HG03520 (cell line): ENCODE data around the gene SCO2.

Experiments used
- ATAC-seq: cut with Tn5 transposase; IDR thresholded peaks from one replicate; pipeline ENCODE4 v1.9.1; 2021; ENCODE audit warnings: mild to moderate bottlenecking, moderate library complexity; ENCODE audit not compliant: unreplicated experiment

The SCO2 gene

DNA sequence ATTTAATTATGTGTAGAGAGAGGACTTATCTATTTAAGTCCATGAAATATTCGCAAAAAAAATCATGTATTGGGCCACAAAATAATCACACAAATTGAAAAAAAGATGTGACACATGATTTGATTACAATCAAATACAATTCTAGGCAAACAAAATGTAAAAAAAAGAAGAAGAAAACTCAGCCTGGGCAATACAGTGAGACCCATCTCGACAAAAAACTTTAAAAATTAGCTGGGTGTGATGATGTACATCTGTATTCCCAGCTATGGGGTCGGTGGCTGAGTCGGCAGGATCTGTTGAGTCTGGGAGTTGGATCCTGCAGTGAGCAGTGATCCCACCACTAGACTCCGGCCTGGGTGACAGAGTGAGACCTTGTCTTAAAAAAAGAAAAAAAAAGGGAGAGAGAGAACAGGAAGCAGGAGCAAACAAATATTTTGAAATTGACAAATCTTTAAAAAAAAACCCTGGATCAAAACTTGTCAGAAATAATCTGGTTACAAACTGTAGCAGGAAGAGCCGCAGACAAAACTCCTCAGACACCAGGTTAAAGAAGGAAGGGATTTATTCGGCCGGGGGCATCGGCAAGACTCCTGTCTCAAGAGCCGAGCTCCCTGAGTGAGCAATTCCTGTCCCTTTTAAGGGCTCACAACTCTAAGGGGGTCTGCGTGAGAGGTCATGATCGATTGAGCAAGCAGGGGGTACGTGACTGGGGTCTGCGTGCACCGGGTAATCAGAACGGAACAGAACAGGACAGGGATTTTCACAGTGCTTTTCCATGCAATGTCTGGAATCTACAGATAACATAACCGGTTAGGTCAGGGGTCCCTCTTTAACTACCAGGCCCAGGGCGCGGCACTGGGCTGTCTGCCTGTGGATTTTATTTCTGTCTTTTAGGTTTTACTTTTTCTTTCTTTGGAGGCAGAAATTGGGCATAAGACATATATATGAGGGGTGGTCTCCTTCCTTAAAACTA, 7.7 kb upstream of the SCO2 start:
- ATAC-seq = no peak

DNA sequence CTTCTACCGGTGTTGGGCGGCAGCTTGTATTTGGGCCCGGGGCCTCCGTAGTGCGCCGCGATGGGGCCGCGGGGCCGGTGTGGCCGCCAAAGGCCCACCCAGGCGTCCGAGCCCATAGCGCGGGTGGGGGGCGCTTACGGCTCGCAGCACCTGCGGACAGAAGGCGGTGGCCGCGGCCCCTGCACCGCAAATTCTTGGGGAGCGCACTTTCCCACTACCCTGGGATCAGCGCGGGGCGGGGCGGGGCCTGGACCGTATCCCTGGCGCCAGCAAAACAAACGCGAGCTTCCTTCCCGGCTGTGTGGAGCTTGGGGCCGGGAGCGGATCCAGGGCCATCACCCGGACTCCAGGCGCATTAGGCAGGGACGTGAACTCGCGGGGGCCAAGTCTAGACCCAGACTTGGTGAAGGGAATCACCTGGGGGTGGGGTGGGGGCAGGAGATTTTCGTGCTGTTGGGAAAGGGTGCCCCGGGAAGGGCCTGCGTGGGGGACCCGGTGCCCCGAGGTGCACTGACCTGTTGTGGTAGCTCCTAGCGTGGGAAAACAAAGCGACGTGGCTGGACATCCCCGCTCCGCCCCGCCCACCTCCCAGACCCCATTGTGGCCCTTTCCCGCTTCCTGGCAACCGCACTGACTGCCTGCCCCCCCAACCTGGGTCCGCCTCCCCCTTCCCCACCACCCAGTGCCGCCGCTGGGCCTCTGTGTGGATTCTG, 6.7 kb upstream of the SCO2 start:
- ATAC-seq = no peak

DNA sequence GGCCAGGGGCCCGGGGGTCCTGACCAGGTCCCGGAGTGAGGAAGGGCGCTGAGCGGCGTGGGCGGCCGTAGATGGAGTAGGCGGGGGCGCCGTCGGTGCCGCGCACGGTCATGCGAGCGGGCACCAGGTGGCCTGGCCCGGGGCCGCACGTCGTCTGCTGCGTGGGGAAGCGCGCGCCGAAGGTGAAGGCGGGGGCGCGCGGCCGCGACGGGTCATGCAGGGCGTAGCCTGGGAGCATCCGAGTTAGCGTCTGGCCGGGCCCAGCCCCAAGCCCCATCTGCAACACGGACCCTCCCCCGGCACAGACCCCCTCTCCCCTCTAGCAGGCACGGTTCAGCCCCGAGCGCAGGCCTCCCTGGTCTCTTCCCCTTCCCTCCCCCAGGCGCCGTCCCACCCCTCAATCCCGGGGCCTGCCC, 6.2 kb upstream of the SCO2 start:
- no peak for ATAC-seq

DNA sequence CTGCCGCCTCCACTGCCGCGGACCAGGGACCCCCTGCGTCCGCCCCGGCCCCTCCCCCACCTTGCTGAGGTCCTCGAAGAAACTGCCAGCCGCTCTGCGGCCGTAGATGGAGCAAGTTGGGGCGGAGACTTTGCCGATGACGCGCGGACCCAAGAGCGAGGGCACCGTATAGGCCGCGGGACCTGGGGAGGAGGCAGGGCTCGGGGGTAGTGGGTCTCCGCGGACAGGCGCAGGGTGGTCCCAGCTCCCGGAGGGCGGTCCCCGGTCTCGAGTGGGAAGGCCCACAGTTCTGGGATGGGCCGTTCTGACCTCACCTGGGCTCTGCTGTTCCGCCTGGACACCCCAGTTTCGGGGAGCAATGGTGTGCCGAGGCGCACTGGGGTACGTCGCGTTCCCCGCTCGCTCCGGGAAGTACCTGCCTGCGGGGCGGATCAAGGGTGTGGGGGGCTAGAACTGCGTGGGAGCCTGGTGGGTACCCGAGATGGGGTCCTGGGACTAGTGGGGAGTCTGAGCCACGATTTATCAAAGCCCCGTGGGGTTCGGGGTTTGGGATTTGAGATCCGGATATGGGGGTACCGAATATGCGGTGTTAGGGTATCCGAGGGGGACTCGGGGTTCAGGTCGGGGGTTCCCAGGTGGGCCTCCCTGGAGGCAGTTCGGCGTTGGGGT, 5.6 kb upstream of the SCO2 start:
- ATAC-seq = no peak

DNA sequence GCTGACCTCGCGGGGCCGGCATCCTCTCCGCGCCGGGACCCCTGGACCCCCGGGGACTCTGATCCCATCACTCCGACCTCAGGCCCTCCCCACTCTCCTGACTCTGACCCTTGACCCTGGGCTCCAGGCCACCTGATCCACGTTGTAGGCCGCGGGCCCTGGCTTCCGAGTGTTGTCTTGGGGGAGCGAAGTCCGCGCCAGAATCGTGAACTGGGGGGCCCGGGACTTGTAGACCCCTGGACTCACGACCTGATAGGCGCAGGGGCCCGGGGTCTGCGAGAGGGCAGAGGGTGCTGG, 5.1 kb upstream of the SCO2 start:
- ATAC-seq = no peak

DNA sequence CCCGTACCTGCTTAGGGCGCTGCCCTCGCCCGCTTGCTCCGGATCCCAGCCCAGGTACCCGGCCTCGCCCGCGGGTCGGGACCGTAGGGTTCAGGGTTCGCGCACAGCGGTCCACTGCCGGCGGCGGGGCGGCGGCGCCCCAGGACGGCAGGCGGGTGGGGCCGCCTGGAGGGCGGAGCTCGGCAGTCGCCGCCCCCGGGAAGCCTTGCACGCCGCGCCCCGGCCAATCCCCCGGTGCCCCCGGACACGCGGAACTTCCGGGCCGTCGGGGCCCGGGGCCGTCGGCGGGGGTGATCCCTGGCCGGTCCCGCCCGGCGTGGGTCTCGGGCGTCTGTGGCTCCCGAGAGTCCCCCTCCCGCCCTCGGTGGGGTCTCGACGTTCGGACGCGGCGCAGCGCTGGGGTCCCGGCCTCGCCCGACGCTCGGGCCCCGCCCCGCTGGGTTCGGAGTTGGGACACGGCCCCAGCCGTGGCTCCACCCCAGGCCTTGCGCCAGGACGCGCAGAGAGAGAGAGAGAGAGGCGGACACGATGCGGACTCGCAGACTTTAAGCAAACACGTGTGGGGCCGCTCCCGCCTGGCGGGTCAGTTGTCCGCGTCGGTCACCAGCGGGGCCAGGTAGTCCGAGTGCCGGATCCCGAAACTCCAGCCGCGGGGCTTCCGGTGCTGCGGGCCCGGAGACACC, 4.6 kb upstream of the SCO2 start, which contains the start of gene TYMP:
TYMP (minus strand) TSS at position 116 of the 683 bp plus-strand sequence. CDS start 303 bp downstream, outside the sequence.
- ATAC-seq = no peak

DNA sequence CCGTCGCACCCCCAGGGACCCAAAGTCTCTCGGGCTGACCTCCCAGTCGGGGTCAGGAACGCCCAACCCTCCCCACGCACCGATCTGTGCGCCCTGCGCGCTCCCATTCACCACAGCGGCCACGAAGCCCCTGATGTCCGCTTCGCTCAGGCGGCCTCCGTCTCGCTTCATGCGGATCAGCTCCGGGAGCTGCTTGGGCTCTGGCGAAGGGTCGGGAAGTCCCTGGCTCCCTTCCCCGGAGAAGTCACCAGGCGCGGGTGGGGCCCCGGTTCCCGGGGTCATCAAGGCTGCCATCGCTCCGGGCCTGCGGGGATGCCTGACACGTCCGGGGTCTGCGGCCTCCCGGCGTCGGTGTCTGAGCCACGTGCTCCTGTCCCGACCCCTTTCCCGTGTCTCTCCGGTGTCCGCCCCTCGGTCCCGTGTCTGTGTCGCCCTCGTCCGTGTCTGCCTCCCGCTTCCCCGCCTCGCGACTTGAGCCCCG, 4.1 kb upstream of the SCO2 start:
- ATAC-seq = no peak

DNA sequence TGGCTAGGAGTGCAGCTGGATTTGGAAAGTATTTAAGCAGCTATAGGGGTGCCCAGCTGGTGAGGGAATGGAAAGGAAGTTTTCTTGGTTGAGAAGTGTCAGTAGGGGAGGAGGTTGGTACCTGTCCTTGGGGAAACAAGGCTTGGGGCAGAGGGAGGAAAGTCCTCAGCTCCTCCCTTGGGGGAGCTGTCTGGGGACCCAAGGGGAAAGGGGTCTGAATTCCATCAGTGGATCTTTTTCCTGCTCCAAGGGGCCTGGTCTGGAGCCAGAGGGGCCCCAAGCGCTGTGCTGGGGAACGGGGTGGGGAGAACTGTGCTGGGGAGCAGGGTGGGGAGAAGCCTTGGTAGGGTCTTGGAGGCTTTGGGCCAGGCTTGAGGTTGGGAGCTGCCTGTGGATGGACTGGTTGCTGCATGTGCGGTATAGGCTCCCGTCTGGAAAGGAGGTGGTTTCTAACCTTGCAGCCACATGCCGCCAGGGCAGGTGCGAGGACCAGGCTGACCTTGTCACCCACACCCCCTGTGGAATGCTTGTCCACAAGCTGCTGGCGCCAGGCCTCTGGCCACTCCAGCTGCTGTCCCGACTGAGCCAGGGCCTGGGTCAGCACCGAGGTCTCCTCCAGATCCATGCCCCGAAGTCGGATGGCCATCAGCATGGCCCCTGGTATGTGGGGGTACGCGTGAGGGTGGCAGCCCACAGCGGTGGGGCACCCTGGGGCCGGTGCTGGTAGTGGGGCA, 3.5 kb upstream of the SCO2 start:
- ATAC-seq = no peak

DNA sequence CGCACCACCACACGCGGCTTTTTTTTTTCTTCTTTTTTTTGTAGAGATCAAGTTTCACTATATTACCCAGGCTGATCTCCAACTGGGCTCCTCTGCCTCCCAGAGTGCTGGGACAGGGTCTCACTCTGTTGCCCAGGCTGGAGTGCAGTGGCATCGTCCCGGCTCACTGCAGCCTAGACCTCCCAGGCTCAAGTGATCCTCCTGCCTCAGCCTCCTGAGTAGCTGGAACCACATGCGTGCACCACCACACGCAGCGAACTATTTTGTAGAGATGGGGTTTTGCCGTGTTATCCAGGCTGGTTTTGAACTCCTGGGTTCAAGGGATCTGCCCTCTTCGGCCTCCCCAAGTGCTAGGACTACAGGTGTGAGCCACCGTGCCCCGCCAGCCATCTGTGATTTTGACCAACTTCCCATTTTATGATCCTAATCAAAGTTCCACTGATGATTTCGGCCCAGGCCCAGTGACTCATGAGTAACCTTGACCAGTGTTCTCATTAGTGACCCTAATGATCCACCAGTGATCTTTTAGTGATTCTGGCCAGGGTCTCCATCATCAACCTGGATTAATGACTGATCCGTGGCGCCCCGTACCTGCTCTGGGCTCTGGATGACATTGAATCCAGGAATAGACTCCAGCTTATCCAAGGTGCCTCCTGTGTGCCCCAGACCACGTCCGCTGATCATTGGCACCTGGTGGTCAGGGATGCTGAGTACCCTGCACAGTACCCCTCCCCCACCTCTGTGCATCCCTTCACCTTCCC, 2.7 kb upstream of the SCO2 start:
- no peak for ATAC-seq

DNA sequence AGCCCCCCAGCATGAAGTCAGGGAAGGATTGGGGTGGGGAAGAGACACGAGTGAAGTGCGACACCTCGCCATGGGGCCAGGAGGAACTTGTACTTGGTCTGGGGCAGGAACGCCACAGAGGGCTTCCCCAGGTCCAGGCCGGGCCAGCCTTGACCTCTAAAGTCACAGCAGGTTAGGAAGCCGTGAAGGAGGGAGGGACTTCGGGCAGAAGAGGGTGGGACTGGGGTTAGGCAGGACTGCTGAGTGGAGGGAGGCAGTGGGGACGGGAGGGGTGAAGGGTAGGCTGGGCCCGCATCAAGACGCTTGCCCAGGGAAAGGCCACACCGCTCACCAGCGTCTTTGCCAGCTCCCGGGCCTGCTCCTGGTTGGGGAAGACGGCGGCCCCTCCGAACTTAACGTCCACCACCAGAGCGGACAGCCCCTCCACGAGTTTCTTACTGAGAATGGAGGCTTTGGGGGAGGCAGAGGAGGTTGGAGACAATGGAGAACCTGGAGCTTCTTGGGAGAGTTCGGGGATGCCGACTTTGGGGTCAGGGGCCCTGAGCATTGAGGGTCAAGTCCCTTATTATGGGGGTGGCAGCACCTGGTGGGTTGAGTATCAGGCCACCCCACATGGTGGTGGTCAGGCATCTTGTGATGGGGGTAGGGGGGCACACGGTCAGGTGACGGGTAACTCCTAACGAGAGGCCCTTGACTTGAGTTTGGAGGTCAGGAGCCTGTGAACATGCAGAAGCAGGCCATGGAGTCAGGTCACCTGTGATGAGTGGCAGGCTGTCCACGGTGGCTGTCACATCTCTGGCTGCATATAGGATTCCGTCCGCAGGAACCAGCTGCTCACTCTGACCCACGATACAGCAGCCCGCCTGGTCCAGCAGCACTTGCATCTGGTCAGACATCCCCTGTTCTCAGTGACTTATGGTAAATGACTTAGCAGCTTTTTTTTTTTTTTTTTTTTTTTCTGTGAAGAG, 1.7 kb upstream of the SCO2 start:
- ATAC-seq = no peak

DNA sequence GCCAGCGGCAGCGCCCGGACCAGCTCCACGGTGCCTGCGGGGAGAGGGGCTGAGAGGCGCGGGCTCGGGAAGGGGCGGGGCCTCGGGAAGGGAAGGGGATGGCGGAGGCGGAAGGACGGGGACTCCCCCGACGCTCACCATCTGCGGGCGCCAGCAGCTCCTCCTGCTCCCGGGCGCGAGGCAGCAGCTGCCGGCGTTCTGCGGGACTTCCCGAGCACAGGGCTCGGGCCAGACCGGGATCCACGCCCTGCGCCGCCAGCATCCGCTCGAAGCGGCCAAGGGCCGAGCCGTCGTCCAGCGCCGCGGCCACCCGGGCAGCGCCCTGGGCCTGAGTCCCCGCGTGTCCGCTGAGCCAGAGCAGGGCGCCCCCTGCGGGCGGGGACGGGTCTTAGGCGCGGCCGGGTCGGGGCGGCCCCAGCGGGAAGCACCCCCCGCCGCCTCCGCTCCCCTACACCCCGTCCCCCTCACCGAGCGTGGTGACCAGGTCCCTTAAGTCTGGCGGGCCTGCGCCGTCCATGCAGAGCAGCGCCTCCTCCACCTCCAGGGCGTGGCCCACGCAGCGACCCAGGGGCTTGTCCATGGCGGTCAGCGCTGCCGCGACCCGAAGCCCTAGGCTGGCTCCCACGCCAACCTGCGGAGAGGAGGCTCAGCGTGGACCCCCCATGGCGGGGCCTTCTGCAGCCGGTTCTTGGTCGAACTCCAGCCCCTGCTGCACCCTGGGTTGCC, 873 bp upstream of the SCO2 start:
- peak; percentile 25 for ATAC-seq

DNA sequence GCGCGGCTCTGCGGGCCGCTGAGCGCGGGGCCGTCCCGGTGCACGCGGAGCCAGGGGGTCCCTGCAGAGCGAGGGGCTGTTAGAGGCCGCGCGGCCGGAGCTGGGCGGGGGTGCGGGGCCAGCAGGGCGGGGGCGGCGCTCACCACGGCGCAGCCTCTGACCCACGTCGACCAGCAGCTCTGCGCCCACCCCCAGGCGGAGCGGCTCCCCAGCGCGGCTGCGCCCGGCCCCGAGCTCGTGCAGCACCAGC, 385 bp upstream of the SCO2 start:
- peak; percentile 13 for ATAC-seq

DNA sequence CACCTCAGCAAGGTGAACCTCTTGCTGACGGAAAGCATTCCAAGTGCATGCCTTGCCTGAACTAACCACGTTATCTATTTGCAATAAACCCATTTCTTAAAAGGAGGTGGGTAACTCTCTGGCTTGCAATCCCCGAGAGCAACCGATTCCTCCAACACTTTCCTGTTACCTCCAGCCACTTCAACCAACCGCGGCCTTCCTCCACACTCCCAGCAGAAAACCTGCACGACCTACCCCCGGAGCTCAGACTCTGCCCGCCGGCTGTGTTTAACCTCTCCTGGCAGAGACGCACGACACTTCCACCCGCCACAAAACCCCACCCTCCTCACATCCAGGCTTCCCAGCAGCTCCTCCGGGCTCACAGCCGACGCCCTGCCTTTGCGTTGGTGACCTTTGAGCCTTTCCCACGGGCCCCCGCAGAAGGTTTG, 708 bp downstream of the SCO2 start:
- no peak for ATAC-seq

DNA sequence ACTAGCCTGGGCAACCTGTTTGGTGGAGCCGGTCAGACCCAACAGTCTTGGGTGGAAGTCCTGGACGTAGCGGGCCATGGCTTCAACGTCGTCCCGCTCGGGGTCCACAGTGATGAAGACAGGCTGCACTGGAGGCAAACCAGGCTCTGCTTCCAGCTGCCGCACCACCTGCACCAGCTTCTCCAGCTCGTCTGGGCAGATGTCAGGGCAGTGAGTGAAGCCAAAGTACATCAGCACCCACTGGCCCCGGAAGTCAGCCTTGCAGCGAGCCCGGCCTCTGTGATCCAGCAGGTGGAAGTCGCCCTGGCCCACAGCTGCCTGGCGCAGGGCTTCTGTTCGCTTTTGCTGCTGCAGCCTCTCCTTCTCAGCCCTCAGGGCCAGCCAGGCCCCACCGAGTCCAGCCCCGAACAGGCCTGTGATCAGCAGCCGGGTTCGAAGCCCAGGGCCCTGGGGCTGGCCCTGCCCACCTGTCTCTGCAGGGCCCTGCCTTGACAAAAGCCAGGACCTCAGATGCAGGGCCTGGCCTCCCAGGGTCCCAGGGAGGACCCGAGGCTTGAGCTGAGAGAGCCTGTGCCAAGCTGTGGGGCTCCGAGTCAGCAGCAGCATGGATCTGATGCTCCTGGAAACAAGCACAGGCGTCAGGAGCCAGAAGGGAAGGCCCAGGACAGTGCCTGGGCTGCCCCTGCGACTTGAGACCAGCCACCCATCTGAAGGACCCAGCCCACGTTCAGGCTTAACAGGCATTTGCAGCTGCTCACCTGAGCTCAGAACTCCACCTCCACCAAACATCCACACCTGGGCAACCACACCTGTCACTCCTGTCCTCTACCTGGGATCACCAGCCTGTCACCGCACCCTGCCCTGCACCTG, 1.4 kb downstream of the SCO2 start:
- ATAC-seq = no peak

DNA sequence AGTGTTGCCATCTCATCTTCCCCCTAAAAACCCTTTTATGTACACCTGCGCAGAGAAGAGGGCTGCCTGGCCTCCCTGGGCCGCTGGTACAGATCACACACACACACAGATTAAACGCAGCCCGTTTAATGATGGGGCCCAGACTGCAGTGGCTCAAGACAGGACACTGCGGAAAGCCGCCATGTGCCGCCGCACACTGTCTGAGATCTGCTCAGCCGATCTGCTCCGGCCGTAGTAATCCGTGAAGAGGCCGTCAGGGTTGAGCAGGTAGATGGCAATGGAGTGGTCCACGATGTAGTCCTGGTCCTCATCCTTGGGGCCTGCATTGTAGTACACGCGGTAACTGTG, 2.0 kb downstream of the SCO2 start:
- ATAC-seq = no peak

DNA sequence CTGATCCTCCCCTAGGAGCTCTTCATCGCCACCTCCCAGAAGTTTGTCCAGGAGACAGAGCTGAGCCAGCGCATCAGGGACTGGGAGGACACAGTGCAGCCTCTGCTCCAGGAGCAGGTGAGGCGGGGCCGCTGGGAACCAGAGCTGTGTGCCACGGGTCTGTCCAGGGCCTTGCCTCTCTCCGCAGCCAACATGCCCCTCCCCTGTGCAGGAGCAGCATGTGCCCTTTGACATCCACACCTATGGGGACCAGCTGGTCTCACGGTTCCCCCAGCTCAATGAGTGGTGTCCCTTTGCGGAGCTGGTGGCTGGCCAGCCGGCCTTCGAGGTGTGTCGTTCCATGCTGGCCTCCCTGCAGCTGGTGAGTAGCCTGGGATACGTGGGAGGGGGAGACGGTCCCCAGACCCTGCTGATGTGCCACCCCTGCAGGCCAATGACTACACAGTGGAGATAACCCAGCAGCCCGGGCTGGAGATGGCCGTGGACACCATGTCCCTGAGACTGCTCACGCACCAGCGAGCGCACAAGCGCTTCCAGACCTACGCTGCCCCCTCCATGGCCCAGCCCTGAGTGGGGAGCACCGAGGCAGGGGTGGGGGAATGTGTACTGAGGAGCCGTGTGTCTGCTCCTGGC, 2.5 kb downstream of the SCO2 start:
- ATAC-seq = no peak
